GM19023 (cell line): Measurements from ENCODE around the gene PRSS56.
"Not testable (repeated sequence)": the region's sequence is repeated elsewhere in the genome, so short reads cannot be mapped to it uniquely, and the experiment has no call there.

ENCODE experiments used
- ATAC-seq: cut with Tn5 transposase; IDR thresholded peaks from one replicate; pipeline ENCODE4 v1.9.1; 2021; ENCODE audit warnings: mild to moderate bottlenecking, moderate library complexity; ENCODE audit not compliant: unreplicated experiment

The PRSS56 gene

DNA sequence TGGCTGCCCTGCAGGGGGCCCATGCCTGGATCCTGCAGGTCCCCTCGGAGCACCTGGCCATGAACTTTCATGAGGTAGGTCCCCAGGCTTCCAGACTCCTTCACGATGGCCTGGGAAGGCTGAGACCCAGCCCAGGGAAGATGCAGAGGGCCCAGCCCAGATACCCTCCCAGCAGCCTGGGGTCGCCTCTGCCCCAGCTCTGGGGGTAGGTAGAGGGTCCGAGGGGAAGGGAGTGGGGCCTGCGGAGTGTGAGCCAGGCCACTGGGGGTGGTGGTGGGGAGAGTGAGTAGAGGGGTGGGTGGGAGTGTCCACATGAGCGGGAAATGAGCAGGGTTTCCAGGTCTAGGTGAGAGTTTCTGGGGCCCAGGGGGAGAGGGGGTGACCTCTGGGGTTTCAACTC, 4.6 kb downstream of the PRSS56 start:
- no peak for ATAC-seq

DNA sequence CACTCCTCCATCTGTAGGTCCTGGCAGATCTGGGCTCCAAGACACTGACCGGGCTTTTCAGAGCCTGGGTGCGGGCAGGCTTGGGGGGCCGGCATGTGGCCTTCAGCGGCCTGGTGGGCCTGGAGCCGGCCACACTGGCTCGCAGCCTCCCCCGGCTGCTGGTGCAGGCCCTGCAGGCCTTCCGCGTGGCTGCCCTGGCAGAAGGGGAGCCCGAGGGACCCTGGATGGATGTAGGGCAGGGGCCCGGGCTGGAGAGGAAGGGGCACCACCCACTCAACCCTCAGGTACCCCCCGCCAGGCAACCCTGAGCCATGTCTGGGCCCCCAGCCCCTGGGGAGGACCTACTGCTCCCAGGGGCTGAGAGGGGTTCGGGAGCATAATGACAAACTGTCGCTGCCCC, 5.0 kb downstream of the PRSS56 start:
- no peak for ATAC-seq

DNA sequence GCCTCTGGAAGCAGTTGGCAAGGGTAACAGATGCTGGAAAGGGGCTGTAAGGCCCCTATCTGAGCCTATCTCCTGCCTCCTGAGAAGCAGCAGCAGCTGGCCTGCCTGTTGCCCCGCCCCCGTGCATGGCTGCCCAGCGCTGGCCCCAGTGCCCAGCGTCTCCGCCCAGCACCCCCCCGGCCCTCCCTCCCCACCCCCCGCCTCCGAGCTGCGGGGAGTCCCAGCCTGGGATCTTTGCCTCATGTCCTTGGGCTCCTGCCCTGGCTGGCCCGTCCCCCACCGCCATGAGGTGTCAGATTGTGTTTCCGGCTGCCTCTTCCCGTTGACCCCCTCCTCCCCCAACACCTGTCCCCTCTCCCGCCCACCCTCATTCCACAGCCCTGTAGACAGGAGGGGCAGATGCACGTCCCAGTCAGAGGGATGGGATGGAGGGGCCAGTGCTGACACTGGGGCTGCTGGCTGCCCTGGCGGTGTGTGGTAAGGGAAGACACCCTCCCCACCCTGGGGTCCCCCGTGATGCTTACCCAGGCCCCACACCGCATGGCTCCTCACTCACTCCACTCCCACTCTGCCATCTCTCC, 5.7 kb downstream of the PRSS56 start, which contains the start of gene CHRND:
Gene CHRND (plus strand): TSS at position 370 of the 581 bp plus-strand sequence. CDS start 56 bp downstream, at position 426.
- ATAC-seq, result no peak

DNA sequence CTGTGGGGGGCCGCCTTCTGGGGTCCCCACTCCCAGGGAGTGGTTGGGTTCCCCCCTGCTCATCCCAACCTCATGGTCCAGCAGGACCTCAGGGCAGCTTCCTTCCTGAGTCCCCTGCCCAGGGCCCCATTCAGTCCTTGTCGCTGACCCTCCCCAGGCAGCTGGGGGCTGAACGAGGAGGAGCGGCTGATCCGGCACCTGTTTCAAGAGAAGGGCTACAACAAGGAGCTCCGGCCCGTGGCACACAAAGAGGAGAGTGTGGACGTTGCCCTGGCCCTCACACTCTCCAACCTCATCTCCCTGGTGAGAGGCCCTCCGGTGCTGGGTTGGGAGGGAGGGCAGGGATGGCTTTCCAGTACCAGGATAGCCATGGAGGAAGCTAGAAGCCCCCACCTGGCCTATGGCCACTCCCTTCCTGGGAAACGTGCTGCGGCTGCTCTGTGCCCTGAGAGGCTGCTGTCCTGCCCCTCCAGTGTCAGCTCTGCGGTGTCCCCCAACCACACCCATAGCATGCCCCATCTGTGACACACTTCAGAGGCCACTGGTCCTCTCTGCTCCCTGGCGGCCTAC, 6.3 kb downstream of the PRSS56 start:
- ATAC-seq, result no peak

GRCh38 chr2:232527905-232528470, 7.8 kb downstream of the PRSS56 start:
- ATAC-seq, result no peak

GRCh38 chr2:232528746-232529460, 8.7 kb downstream of the PRSS56 start:
- ATAC-seq, result no peak

GRCh38 chr2:232529806-232530547, 9.8 kb downstream of the PRSS56 start:
- no peak for ATAC-seq

GRCh38 chr2:232530626-232531260, 10.6 kb downstream of the PRSS56 start:
- no peak for ATAC-seq

GRCh38 chr2:232532419-232532818, 12.2 kb downstream of the PRSS56 start:
- ATAC-seq, result no peak

DNA sequence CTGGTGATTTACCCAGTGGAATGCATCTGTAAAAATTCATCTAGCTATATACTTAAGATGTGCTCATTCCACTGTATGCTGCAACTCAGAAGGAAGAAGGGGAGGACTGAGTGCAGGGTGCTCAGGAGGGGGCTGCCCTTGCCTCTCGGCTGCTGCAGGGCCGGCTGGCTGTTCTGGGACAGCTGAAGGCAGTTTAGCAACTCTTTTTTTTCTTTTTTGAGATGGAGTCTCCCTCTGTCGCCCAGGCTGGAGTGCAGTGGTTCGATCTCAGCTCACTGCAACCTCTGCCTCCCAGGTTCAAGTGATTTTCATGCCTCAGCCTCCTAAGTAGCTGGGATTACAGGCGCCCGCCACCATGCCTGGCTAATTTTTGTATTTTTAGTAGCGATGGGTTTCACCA, 12.6 kb downstream of the PRSS56 start:
- not testable (repeated sequence) for ATAC-seq

GRCh38 chr2:232533944-232534710, 13.9 kb downstream of the PRSS56 start:
- ATAC-seq, result no peak

- ATAC-seq, result no peak
These were observed 14.9 kb downstream of the PRSS56 start for GRCh38 chr2:232534940-232535651.

DNA sequence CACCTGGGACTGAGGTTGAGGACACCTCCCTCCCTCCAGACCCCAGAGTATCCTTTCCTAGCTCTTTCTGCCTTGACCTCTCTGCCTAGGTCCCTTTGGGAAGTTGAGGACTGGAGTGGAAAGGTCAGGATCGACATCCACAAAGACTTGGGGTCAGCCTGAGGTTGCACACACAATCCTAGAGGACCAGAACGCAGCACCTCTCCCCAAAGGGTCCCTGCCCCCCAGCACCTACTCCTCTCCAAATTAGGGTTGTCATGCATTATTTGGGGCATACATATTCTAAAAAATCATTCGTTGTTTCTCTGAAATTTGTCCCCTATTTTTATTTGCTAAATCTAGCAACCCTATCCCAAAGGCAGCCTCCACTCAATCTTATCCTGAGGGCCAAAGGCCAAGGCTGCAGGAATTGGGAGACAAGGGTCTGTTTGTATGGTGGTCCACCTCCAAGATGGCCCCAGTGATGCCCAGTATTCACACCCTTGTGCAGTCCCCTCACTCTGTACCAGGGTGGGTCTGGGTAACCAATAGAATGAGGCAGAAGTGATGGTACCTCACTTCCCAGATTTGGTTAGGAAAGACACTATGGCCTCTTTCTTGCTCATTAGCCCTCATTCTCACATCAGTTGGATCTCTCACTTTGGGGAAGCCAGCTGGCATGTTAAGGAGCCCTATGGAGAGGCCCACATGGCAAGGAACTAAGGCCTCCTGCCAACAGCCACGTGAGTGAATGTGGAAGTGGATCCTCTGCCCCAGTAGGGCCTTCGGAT, 15.8 kb downstream of the PRSS56 start:
- ATAC-seq, result no peak

GRCh38 chr2:232537079-232537478, 16.9 kb downstream of the PRSS56 start:
- no peak for ATAC-seq

DNA sequence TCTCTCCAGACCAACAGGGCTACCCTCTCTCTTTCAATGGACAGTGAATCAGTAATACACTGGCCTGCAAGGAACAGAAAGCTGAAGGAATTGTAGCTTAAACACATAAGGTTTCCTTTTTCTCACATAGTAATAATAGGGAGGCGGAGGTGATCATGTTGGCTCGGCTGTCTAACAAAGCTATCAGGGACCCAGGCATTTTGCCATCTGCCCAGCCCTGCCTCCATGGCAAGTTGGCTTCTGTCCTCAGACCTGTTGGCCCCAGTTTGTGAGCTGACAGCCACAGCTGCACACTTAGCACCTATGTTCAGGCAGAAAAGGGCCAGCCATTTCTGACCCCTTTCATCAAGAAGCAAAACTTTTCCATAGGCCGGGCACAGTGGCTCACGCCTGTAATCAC, 17.3 kb downstream of the PRSS56 start:
- ATAC-seq, result no peak

DNA sequence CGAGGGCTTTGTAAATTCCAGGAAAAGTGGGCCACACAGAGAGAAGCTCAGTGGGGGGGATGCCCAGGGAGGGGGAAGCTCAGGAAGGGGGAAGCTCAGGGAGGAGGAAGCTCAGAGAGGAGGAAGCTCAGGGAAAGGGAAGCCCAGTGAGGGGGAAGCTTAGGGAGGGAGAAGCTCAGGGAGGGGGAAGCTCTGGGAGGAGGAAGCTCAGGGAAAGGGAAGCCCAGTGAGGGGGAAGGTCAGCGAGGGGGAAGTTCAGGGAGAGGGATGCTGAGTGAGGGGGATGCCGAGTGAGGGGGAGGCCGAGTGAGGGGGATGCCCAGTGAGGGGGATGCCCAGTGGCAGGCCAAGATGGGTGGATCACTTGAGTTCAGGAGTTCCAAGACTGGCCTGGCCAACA, 18.5 kb downstream of the PRSS56 start:
- ATAC-seq, result no peak

GRCh38 chr2:232539298-232540231, 19.4 kb downstream of the PRSS56 start, which contains the start of gene CHRNG:
TSS of gene CHRNG (plus strand) at chr2:232539692. CDS start at chr2:232539748, 56 bp downstream.
- ATAC-seq, result no peak
